H1 (cell line): ENCODE data around the gene BPI. TPM values are rescaled to one million over a fixed set of nuclear protein-coding genes. Genes with fewer than 3 reads are reported as not detected.

ENCODE experiments used
- BCL11A ChIP-seq, 2 experiments: IDR thresholded peaks; one replicate each; pipeline ENCODE4 v1.6.1; 2011; ENCODE audit warnings: low read depth in 2 of 2, low read length in 2 of 2, mild to moderate bottlenecking in 2 of 2
- EP300 ChIP-seq, 2 experiments: IDR thresholded peaks; 1 replicate in 1 of 2; 2 replicates in 1 of 2; pipeline ENCODE4 v1.6.1; 2011 to 2012; ENCODE audit warnings: low read depth in 2 of 2, low read length in 2 of 2, mild to moderate bottlenecking in 2 of 2, borderline replicate concordance in 1 of 2, inconsistent platforms in 1 of 2, moderate library complexity in 1 of 2
- EZH2 ChIP-seq: fragments of 200-600 bp; sonication (generic); IDR thresholded peaks from 2 replicates; pipeline ENCODE4 v1.7.1; 2012; ENCODE audit warnings: low read depth, mild to moderate bottlenecking, moderate library complexity, low read length, inconsistent platforms; ENCODE audit not compliant: severe bottlenecking
- GABPA ChIP-seq: IDR thresholded peaks from 2 replicates; pipeline ENCODE4 v1.6.1; 2011; ENCODE audit warnings: mild to moderate bottlenecking, low read length, moderate library complexity, borderline replicate concordance; ENCODE audit not compliant: insufficient read depth
- KDM4A ChIP-seq: IDR thresholded peaks from one replicate; pipeline ENCODE4 v1.7.1; 2012; ENCODE audit warnings: low read depth, mild to moderate bottlenecking, moderate library complexity, low read length, inconsistent platforms; ENCODE audit not compliant: severe bottlenecking
- RXRA ChIP-seq: IDR thresholded peaks from 2 replicates; pipeline ENCODE4 v1.6.1; 2011; ENCODE audit warnings: low read depth, mild to moderate bottlenecking, low read length, moderate library complexity; ENCODE audit not compliant: insufficient read depth
- SAP30 ChIP-seq: fragments of 300-600 bp; sonication (generic); IDR thresholded peaks from 2 replicates; pipeline ENCODE4 v1.7.1; 2012; ENCODE audit warnings: low read length, moderate library complexity, mild to moderate bottlenecking, inconsistent platforms; ENCODE audit not compliant: insufficient read depth, insufficient replicate concordance
- SIN3A ChIP-seq, 2 experiments: IDR thresholded peaks in 1 of 2; conservative IDR thresholded peaks in 1 of 2; 2 replicates each; pipeline ENCODE4 v1.6.1; 2011 to 2012; ENCODE audit warnings: low read length in 2 of 2, improper control_type of control experiment in 1 of 2, low read depth in 1 of 2, mild to moderate bottlenecking in 1 of 2
- SP1 ChIP-seq: IDR thresholded peaks from 2 replicates; pipeline ENCODE4 v1.6.1; 2011; ENCODE audit warnings: low read depth, low read length
- SUZ12 ChIP-seq: fragments of 200-600 bp; sonication (generic); IDR thresholded peaks from 2 replicates; pipeline ENCODE4 v1.6.1; 2012; ENCODE audit warnings: mild to moderate bottlenecking, inconsistent platforms, low read length, moderate library complexity, mixed read lengths
- polyA plus RNA-seq, 7 experiments: library from polyadenylated mRNA; depleted of rRNA in 3 of 7; stranded (reverse) in 5 of 7; unstranded in 2 of 7; fragments of >200 nt in 5 of 7; fragments of 200-250 nt in 2 of 7; gene quantifications; 1 replicate in 5 of 7; 2 replicates in 1 of 7; 4 replicates in 1 of 7; pipeline versions ENCODE4 v1.2.1 to v1.2.3, GENCODE V29; 2011 to 2013; ENCODE audit warnings: missing spikeins in 2 of 7, mixed read lengths in 2 of 7
- total RNA-seq: library from RNA; stranded (reverse); fragmentation: NEBNext Ultra II Directional; extraction: Animal tissue kit (Norgen Biotek cat#: 25700); gene quantifications from 2 replicates; pipeline ENCODE4 v1.2.1, GENCODE V29; 2021
- TF ChIP-seq, protein P1 (sequence below): fragments of 300-600 bp; sonication (generic); IDR thresholded peaks from 2 replicates; pipeline ENCODE4 v1.7.1; 2012; ENCODE audit warnings: low read length, moderate library complexity, mild to moderate bottlenecking, inconsistent platforms; ENCODE audit not compliant: insufficient replicate concordance

BPI gene
- total and polyA plus RNA-seq, 2 of the 8 experiments (the other 6 are each of a cell fraction or from before 2014, with no cell fraction given), result not detected

DNA sequence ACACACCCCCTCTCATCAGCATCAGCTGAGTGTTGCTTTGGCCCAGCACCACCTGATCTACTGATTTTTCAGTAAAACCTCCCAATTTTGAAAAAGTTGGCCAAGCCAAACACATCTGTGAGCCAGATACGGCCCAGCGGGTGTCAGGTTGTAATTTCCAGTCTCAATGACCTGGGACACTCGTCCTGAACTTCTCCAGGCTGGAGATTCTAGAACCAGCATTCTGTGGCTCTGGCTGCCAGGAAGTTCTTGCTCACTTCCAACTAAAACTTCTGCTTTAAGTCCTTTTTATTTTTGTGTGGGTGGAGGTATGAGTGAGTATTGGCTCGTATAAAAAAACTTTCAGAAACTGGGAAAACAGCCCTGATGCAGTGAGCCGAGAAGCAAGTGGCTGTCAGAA is 48.6 kb upstream of the BPI start (continued):
- TF ChIP-seq, protein P1, sequence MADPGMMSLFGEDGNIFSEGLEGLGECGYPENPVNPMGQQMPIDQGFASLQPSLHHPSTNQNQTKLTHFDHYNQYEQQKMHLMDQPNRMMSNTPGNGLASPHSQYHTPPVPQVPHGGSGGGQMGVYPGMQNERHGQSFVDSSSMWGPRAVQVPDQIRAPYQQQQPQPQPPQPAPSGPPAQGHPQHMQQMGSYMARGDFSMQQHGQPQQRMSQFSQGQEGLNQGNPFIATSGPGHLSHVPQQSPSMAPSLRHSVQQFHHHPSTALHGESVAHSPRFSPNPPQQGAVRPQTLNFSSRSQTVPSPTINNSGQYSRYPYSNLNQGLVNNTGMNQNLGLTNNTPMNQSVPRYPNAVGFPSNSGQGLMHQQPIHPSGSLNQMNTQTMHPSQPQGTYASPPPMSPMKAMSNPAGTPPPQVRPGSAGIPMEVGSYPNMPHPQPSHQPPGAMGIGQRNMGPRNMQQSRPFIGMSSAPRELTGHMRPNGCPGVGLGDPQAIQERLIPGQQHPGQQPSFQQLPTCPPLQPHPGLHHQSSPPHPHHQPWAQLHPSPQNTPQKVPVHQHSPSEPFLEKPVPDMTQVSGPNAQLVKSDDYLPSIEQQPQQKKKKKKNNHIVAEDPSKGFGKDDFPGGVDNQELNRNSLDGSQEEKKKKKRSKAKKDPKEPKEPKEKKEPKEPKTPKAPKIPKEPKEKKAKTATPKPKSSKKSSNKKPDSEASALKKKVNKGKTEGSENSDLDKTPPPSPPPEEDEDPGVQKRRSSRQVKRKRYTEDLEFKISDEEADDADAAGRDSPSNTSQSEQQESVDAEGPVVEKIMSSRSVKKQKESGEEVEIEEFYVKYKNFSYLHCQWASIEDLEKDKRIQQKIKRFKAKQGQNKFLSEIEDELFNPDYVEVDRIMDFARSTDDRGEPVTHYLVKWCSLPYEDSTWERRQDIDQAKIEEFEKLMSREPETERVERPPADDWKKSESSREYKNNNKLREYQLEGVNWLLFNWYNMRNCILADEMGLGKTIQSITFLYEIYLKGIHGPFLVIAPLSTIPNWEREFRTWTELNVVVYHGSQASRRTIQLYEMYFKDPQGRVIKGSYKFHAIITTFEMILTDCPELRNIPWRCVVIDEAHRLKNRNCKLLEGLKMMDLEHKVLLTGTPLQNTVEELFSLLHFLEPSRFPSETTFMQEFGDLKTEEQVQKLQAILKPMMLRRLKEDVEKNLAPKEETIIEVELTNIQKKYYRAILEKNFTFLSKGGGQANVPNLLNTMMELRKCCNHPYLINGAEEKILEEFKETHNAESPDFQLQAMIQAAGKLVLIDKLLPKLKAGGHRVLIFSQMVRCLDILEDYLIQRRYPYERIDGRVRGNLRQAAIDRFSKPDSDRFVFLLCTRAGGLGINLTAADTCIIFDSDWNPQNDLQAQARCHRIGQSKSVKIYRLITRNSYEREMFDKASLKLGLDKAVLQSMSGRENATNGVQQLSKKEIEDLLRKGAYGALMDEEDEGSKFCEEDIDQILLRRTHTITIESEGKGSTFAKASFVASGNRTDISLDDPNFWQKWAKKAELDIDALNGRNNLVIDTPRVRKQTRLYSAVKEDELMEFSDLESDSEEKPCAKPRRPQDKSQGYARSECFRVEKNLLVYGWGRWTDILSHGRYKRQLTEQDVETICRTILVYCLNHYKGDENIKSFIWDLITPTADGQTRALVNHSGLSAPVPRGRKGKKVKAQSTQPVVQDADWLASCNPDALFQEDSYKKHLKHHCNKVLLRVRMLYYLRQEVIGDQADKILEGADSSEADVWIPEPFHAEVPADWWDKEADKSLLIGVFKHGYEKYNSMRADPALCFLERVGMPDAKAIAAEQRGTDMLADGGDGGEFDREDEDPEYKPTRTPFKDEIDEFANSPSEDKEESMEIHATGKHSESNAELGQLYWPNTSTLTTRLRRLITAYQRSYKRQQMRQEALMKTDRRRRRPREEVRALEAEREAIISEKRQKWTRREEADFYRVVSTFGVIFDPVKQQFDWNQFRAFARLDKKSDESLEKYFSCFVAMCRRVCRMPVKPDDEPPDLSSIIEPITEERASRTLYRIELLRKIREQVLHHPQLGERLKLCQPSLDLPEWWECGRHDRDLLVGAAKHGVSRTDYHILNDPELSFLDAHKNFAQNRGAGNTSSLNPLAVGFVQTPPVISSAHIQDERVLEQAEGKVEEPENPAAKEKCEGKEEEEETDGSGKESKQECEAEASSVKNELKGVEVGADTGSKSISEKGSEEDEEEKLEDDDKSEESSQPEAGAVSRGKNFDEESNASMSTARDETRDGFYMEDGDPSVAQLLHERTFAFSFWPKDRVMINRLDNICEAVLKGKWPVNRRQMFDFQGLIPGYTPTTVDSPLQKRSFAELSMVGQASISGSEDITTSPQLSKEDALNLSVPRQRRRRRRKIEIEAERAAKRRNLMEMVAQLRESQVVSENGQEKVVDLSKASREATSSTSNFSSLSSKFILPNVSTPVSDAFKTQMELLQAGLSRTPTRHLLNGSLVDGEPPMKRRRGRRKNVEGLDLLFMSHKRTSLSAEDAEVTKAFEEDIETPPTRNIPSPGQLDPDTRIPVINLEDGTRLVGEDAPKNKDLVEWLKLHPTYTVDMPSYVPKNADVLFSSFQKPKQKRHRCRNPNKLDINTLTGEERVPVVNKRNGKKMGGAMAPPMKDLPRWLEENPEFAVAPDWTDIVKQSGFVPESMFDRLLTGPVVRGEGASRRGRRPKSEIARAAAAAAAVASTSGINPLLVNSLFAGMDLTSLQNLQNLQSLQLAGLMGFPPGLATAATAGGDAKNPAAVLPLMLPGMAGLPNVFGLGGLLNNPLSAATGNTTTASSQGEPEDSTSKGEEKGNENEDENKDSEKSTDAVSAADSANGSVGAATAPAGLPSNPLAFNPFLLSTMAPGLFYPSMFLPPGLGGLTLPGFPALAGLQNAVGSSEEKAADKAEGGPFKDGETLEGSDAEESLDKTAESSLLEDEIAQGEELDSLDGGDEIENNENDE, result no peak
- TF ChIP-seq SAP30 (no peak), RXRA (no peak), EP300 (IDR thresholded peaks at IDR 0.05; ENCODE audit: borderline replicate concordance in 1 of 2, low read depth in 2 of 2, low read length in 2 of 2) (no peak), SUZ12 (no peak), GABPA (no peak), KDM4A (no peak), EZH2 (no peak), SIN3A (conservative IDR thresholded peaks at IDR 0.05 in 1 of 2, IDR thresholded peaks at IDR 0.05 in 1 of 2; ENCODE audit: low read depth in 1 of 2, low read length in 2 of 2) (no peak), BCL11A (IDR thresholded peaks at IDR 0.05; ENCODE audit: low read depth in 2 of 2, low read length in 2 of 2) (no peak), SP1 (no peak)
